Coronary artery (tissue), 2 donors: ENCODE data around the gene HOXB2.

Experiments used
- DNase-seq: peaks from one replicate; pipeline ENCODE4 v3.0.0-alpha.2; 2017; ENCODE audit warnings: low spot score
- H3K27ac ChIP-seq, 2 donors: fragments of 200-600 bp; sonication (generic); one replicate each; pipeline ENCODE4 v1.5.1; 2016 to 2019
- H3K4me3 ChIP-seq: fragments of 200-600 bp; sonication (generic); 2 replicates; pipeline ENCODE4 v1.5.1; 2016; ENCODE audit warnings: mild to moderate bottlenecking, moderate library complexity
- TF ChIP-seq, protein P1 (sequence below): fragments of 200-600 bp; sonication (generic); IDR thresholded peaks from one replicate; pipeline ENCODE4 v1.5.1; 2019; ENCODE audit warnings: antibody characterized with exemption

The HOXB2 gene

DNA sequence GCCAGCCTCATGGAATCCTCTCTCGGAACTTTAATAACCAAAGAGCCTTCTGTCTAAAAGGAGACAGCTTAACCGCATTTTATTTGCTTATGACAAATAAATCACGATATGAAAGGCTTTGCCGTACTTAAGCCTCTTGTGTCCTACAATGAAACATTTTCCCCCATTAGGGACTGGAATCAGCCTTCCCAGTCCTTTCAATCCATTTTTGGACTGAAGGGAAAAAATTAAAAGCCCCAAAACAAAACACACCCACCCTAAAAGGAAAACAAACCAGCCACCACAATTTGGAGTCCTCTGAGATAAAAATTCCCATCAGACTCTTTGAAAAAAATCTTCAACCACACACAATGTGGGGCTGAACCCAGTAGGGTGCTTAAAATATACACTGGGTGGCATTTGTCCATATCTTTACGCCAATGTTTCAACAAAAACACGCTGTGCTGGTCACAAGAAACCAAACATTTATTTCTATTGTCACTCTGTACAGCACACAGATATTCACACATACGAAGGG is 30.2 kb upstream of the HOXB2 start:
- peak overlapping the region in 1 of 2 donors; percentile 36 for H3K27ac ChIP-seq
- TF ChIP-seq, protein P1, sequence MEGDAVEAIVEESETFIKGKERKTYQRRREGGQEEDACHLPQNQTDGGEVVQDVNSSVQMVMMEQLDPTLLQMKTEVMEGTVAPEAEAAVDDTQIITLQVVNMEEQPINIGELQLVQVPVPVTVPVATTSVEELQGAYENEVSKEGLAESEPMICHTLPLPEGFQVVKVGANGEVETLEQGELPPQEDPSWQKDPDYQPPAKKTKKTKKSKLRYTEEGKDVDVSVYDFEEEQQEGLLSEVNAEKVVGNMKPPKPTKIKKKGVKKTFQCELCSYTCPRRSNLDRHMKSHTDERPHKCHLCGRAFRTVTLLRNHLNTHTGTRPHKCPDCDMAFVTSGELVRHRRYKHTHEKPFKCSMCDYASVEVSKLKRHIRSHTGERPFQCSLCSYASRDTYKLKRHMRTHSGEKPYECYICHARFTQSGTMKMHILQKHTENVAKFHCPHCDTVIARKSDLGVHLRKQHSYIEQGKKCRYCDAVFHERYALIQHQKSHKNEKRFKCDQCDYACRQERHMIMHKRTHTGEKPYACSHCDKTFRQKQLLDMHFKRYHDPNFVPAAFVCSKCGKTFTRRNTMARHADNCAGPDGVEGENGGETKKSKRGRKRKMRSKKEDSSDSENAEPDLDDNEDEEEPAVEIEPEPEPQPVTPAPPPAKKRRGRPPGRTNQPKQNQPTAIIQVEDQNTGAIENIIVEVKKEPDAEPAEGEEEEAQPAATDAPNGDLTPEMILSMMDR, result no peak
- DNase-seq, result no peak
- H3K4me3 ChIP-seq, result no peak overlapping the region

GRCh38 chr17:48574505-48575065 is 29.7 kb upstream of the HOXB2 start:
- TF ChIP-seq, protein P1, result no peak
- no peak for DNase-seq
- no peak overlapping the region for H3K4me3 ChIP-seq
- H3K27ac ChIP-seq, result peak overlapping the region in 1 of 2 donors; percentile 36

GRCh38 chr17:48571826-48572417 is 27.0 kb upstream of the HOXB2 start:
- Histone ChIP-seq H3K4me3 (no peak overlapping the region), H3K27ac (peak overlapping the region in 1 of 2 donors; percentile 57)
- DNase-seq, result no peak
- TF ChIP-seq, protein P1, result no peak

- TF ChIP-seq, protein P1, result no peak
- DNase-seq, result no peak
- peak overlapping the region in 1 of 2 donors; percentile 57 for H3K27ac ChIP-seq
- H3K4me3 ChIP-seq, result peak overlapping the region; percentile 9
These were observed 26.3 kb upstream of the HOXB2 start for GRCh38 chr17:48571024-48571818.

DNA sequence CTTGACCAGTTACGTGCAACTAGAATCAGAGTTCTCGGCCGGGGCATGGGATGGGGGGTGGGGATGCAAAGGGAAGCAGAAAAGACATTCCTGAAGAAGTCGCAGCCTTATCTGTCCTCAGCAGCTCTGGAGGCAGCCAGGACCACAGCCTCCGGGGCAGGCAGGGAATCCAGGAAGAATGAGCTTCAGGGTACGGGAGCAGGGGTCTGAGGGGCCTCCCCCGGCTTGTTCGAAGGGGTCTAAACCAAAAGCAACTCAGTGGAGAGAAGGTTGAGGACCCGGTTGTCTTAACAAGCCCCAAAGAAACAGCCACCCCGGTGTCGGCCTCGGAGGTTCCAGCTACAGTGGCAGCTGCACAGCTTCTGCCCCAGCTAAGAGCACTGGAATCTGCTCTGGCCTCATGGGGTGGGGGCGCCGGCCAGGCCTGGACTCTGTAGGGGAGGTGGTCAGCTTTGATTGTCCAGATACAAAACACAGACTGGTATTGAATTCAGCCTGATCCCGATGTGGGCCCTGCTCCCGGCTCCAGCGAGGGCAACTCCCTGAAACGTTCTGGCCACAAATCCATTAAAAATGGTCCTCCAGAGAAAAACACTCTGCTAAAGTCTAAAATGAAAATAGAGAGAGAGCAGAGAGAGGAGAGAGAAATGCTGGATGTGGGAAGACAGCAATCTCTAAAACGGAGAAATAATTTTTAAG is 25.6 kb upstream of the HOXB2 start:
- Histone ChIP-seq H3K4me3 (peak overlapping the region; percentile 9), H3K27ac (peak overlapping the region in 1 of 2 donors; percentile 57)
- no peak for DNase-seq
- TF ChIP-seq, protein P1, result no peak

DNA sequence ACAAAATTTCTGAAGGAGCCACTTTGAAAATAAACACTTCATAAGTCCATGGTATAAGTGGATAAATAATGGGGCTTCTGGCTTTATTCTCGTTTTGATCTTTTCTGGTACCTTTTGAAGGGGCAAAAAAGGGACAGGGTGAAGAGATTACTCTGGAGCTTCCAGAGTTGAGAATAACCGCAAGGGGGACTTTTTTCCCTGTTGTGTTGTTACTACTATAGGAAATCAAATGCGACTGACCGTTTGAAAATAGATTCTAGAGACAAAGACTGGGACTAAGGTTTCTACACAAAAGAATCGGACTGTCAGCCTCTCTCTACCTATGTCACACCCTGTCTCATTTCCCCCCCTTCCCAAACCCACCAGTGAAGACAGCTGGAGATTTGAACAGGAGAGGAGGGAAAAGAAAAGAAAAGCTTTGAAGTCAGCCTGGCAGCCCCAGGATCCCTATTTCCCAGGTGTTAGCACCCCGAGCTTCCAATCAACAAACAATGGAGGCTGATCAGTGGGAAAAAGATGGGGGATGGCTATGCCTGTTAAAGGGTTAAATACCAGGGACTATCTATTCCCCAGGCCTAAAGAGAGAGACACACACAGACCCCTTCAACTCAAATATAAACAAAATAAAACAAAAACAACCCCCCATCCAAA is 24.9 kb upstream of the HOXB2 start:
- Histone ChIP-seq H3K27ac (peak overlapping the region in 1 of 2 donors; percentile 57), H3K4me3 (no peak overlapping the region)
- no peak for DNase-seq
- TF ChIP-seq, protein P1, result no peak
